Stimulated activated CD4-positive, alpha-beta T cell treated with anti-CD3 and anti-CD28 coated beads, Interleukin-12 subunit alpha, Interleukin-12 subunit beta, amount 100 ng/mL, for 4 hours (primary cell): Measurements from ENCODE around the gene TMEM9.
"Not testable (repeated sequence)": the region's sequence is repeated elsewhere in the genome, so short reads cannot be mapped to it uniquely, and the experiment has no call there.

Experiments
- DNase-seq: peaks from one replicate; pipeline ENCODE4 v3.0.0-alpha.2; 2020

TMEM9 gene

DNA sequence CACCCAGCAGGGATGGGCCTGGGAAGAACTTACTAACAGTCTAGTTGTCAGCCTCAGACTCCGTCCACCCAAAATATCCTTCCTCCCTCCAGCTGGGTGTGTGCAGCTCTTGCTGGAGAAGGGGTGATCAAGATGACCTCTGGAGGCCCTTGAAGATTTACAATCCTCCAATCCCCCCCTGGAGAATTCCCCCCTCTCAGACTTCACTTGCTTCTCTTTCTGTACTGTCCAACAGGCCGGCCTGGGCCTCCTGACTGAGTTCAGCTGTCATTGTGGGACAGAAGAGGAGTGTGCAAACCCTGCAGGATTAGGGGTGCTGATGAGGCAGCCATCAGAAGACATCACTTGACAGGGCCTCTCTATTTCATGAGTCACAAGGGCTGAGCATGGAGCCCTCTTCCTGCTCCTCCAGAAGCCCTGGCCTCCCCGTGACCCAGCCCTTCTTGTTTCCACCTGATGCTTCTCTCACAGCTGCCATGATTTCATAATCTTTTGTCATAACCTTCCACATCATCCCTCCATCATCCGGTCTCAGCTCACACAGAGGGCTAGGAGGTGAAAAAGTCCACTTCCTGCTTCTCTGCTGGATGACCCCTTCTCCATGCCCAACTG, 18.8 kb upstream of the TMEM9 start:
- no peak for DNase-seq

DNA sequence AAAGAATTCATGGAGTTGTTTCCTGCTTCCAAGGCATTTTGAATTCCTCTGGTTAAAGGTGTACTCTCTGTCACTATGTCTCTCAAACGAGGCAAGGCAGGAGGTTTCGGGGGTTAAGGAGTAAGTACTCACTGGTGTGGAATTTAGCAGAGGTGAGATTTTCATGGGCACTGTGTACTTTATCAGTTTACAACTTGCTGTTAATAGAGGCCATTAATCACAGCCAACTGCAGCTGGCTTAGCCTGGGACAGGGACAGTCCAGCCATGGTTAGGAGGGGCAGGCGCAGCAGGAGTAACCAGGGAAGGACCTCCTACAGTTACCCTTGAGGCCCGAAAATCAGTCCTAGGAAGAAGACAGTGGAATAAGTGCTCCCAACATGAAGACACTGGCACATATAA, 18.1 kb upstream of the TMEM9 start:
- DNase-seq = no peak

DNA sequence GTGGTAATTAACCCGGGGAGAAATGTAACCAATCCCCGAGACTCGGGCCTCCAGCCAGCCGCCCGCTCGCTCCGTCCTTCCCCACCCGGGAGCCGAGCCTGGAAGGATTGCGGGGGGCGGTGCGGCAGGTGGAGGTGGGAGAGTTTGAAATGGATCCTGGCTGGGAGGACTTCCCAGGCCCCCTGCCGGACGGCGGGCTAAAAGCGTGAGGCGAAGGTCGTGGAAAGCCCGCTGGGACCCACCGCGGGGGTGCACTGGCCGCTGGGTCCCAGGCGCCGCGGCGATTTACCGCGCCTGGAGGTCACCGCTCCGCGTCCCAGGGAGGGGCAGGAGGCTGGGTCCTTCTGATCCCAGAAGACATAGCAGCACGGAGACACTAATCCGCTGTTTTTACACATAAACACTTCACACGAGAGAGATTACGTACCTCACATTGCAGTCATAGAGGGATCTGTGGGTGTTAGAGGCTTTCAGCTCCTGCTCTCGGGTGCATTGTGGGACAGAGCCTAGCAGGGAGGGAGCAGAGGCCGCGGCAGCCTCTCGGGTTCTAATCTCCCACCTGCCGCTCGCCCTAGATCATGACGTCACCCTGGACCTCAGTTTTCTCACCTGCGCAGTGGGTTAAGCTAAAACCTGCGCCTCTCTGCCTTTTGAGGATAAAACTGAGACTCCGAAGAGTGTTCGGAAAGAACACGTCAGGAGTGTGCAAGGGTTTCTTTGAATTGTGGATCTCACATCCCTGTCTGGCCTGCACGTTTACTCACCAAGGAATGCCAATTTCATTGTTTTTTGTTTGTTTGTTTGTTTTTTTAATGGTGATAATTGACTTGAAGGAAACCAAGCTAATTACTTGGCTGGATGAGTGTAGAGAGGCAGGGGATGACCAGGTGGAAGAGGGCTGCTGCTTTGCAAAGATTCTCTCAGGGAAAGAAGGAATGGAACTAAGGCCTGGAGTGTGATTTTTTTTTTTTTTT, 17.1 kb upstream of the TMEM9 start:
- DNase-seq = peak; percentile 50

DNA sequence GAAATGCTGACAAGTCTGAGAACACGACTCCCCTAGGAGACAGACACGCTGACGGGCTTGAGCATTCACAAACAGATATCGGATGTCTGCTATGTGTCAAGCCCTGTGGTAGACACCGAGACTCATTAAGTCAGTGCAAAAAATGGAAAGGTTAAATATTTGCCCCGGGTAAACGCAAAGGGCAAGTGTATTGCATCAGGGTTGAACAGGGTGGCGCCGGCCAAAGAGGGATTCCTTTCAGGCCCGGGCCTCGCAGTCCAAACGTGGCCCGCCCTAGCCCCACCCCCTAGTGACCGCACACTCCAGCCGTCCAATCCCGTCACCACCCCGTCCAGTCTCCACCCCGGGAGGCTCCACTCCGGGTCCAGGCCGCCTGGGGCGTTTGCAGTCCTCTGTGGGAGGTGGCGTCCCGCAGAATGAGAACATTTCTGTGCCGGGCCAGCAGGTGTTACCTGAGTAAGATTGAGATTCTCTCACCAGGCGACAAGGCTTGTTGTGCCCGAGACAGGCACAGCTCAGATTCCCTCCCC, 16.3 kb upstream of the TMEM9 start:
- DNase-seq = peak; percentile 61

DNA sequence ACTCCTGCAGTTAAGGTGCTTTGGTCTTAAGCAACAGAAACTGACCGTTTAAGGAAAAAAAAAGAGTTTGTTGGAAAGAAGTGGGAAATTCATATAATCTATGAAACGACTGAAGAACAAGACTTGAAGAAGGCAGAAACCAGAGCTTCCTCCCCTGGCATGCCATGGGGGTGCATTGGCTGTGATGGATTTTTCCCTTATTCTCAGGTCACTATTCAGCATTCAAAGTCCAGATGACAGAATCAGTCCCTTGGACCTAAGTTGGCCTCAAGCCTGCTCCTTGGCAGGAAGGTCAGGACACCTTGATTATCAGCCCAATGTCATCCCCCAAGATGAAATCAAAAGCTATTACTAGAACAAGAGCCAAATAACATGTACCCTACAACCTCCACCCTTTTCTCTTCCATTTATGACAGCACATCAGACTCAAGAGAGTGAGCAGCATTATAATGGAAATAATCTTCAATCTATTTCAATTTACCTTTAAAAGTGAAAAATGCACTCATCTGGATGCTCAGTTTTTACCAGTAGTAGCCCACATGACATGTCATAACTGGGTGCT, 15.8 kb upstream of the TMEM9 start:
- no peak for DNase-seq

DNA sequence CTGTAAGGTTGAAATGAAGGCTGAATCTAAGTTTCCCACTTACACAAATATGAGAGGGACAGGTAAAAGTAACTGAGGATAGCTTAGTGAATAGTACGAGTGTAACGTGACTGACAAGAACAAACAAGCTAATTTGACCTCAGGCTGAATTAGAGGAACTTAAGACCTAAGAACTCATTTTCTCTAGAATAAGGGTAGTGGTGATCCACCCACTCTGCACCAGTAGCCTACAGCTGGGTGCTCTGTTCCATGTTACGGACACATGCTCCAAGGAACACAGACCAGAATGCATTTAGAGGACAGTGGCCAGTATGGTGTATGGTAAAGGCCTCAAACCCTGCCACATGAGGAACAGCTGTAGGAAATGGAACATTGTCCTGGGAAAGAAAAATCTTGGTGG, 14.9 kb upstream of the TMEM9 start:
- no peak for DNase-seq

DNA sequence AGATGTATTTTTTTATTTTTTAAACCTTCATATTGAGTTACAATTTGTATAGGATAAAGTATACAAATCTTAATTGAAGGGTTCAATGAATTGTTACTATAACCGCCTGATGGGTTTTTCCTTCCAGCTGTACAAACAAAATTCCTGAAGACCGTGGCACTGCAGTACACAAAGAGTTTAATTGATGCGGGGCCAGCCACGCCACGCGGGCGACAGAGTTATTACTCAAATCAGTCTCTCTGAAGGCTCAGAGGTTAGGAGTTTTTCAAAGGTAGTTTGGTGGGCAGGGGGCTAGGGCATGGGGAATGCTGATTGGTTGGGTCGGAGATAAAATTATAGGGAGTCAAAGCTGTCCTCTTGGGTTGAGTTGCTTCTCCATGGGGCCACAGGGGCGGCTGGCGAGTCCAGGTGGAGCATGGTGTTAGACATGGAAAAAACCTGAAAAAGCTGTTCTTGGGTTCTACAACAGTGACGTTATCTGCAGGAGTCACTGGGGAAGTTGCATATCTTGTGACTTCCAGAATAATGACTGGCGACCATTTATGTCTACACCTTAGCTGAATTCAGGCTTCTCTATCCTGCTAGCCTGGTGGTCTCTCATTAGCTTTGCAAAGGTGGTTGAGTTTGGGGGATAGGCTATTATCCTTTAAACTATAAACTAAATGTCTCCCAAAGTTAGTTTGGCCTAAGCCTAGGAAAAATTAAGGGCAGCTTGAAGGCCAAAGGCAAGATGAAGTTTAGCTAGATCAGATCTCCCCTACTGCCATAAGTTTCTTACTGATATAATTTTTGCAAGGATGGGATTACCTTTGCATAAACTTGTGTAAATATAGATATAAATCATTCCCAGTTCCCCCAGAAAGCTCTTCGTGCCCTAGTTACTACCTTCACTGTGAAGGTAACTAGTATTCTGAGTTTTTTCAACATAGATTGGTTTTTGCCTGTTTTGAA, 13.0 kb upstream of the TMEM9 start:
- no peak for DNase-seq

DNA sequence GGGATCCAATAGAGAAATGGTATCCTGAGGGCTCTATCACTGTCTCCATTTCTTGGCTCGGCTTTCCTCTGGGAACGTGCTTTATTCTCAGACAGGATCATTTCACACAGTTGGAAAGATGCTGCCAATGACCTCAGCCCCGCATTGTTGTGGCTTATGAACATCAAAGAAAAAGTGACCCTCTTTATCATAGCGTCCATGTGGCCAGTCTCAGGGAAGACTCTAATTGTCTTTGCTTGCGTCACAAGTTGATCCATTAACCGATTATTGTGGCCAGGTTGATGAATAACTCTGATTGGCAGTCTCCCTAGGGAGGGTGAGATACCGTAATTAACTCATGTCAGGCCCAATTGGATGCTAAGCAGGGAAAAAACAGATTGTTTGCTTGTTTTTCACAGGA, 10.4 kb upstream of the TMEM9 start:
- no peak for DNase-seq

DNA sequence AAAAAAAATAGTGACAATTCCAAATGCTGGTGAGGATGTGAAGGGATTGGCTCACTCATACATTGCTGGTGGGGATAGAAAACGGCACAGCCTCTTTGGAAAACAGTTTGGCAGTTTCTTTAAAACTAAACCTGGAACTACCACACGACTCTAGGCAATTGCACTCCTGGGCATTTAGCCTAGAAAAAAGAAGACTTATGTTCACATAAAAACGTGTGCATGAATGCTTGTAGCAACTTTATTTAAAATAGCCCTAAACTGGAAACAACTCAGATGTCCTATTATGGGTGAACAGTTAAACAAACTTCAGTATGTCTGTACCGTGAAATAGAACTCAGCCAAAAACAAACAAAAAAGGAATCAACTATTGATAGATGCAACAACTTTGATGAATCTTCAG, 9.4 kb upstream of the TMEM9 start:
- DNase-seq = no peak

DNA sequence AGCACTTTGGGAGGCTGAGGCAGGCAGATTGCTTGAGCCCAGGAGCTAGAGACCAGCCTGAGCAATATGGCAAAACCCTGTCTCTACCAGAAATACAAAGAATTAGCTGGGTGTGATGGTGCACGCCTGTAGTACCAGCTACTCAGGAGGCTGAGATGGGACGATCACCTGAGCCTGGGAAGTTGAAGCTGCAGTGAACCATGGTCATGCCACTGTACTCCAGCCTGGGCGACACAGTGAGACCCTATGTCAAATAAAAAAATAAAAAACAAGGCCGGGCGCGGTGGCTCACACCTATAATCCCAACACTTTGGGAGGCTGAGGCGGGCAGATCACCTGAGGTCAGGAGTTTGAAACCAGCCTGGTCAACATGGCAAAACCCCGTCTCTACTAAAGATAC, 8.8 kb upstream of the TMEM9 start:
- not testable (repeated sequence) for DNase-seq

DNA sequence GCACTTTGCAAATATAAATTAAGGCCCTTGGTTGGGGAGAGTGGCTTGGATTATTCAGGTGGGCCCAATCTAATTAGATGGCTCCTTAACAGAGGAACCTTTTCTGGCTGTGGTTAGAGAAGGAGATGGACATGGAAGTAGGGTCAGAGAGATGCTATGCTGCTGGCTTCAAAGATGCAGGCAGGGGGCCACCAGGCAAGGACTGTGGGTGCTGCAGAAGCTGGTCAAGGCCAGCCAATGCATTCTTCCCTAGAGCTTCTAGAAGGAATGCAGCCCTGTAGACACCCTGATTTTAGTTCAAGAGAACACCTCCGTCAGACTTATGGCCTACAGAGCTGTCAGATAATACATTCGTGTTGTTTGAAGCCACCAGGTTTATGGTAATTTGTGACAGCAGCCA, 3.7 kb upstream of the TMEM9 start:
- no peak for DNase-seq

DNA sequence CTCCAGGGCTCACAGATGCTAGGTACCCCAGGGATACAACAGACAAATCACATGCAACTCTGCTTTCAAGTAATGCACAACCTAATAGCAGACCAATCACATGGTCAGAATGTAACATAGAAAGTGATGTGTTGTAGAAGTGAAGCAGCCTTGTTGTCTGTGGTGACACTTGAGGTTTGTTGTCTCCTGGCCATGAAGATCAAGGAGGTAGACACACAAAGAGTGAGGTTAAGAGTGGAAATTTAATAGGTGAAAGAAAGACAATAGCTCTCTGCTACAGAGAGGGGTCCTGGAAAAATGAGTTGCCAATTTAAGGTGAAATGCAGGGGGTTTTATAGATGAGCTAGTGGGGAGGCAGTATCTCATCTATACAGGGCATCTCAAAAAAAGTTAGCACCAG, 2.5 kb upstream of the TMEM9 start:
- no peak for DNase-seq

DNA sequence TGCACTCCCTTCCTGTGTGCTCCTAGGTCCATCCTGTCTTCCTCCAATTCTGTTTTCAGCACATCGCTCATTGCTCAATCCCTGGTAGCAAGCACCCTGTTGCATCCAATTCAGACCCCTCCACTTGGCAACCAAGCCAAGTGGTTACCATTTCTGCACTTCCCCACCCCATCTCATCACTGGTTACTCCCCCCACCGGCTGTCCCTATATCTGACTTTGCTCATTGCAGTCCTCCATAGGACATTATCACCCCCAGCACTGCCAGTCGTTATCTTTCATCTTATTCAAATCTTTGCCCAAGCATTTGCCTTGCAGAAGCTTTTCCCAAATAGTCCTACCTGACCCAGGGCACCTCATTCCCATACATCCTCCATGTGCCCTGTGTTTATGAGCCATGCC, 2.1 kb upstream of the TMEM9 start:
- DNase-seq = no peak

DNA sequence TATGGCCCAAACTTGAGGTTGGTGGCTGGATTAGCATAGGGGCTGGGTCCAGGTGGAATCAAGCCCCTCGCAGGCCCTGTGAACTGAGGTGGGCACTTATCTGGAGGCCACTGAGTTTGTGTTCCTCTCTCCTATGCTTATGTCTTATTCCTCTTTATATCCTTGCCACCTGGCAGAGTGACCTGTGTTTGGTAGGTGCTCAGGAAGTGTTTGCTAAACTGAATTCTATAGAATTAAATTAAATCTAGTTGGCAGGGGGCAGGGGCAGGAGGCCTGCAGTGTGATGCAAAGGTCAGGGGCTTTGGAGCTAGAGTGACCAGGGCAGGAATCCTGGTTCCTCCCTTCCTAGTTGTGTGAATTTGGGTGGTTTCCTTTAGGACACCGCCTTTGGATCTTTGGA, 1.1 kb upstream of the TMEM9 start:
- DNase-seq = no peak

DNA sequence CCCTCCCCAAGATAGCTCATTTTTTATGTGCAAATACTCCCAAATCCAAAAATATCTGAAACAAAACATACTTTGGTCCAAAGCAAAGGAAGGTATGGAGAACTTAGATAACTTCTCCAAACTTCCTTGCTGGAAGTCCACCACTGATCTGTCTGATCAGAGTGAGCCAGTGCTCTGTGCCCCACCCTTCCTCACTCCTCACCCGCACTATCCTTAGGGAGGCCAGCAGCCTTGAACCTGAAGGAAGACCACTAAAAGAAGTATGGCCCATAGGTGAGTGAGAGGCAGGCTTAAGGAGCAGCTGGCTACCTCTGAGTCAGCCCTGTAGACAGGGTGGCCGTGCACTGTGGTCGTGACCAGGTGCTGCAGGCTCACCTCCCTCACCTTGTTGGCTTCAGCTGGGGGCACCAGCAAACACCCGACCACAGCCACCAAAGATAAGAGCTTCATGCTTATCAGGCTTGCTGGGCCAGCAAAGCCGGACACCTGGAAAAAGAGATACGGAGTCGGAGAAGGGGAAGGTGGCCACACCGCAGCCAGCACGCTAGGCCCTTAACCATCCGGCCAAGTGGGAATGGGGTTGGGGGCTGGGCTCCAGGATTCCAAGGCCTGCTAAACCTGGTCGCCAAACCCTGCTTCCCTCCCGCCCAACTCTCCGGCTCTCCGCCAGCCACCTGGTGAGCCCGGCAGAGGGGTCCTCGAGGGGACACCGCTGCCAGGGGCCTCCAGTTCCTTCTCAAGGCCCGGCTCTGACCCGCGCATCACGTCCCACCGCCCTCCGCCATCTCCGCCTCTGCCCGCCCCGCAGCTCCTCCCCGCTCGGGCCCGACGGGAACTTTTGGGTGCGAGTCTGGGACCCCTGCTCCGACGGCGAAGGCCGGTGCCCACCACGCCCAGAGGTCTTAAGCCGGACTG, 543 bp downstream of the TMEM9 start:
- no peak for DNase-seq

DNA sequence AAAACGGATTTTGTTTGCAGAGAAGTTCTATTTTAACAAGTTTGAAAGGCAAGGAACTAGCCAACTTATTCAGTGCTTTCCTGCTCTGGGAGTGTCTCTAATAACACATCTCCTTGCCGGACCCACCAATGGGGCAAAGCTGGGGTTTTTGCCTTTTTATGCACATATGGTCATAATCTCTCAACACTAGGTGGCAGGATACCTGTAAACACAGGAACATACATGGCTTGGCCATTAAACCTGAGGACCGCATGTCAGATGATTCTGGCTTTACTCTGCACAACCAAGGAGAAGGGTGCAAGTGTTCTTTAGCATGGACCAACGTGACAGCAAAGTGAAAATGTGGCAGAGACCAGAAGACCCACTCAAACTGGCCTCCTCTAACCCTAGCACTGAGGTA, 4.9 kb downstream of the TMEM9 start:
- no peak for DNase-seq

DNA sequence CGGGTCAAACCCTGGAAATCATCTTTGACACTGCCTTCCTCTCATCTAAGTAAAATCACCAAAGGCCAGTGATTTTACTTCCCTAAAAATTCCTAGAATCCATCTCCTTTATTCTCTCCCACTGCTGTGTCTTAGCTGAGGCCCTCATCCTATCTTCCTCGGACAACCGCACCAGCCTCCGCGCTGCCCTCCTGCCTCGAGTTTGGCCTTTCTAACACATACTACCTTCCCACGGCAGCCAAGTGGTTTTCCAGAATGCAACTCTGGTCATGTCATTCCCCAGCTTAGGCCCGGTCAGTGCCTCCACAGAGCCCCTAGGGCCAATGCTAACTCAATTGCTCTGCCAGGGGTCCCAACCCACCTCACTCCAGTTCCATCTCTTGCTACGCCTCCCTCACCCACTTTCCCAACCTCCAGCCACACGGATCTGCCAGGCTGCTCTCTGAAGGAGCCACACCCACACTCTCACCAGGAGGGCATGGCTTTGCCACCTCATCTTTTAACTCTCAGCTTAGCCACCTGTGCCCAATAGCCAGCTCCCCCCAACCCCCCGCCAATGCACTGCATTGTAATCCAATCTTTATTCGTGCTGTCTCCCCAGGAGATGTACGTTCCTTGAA, 6.8 kb downstream of the TMEM9 start:
- no peak for DNase-seq

DNA sequence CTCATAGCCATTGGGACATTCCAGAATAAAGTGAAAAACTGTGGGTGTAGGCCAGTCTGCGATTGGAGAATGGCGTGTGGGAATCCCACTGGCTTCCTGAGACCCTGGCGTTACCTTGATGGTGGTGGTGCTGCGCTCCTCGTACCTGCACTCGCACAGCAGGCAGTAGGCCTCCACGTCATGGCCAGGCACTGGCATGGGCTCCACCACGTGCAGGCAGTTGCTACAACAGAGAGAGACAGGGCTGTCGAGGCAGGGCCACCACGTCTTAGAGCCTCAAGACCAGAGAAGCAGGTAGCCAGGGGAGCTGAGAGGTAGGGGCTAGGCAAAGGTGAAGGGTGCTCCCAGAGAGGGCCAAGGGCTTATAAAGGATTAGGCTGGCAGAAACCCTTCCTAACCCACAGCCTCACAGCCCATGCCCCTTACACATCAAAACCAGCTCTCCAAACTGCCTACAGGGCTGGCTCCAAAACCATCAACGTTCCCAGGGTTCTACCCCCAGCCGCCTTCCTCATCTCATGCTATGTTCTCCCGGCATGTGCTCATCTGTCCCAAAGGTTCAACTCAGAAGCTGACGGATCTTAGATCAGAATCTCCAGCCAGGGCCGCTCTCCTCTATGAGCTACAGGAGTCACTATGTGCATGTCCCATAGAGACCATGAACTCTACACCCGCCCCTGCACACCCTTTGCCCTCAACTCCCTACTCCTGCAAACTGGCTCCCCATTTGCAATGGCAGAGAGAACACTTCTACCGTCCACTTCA, 7.5 kb downstream of the TMEM9 start:
- DNase-seq = no peak

DNA sequence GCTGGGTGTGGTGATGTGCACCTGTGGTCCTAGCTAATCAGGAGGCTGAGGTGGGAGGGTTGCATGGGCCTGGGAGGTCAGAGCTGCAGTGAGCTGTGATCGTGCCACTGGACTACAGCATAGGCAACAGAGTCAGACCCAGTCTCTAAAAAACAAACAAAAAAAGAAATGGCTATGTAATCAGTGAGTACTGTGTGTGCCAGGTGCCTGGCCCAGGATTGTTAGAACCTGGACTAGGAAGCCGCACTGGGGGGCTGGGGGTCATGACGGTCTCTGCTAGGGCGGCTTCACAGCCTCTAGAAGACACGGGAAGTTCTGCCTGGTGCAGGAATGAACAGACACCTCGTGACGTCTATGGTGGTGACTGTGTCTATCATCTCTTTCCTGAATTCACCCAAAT, 8.5 kb downstream of the TMEM9 start:
- no peak for DNase-seq

DNA sequence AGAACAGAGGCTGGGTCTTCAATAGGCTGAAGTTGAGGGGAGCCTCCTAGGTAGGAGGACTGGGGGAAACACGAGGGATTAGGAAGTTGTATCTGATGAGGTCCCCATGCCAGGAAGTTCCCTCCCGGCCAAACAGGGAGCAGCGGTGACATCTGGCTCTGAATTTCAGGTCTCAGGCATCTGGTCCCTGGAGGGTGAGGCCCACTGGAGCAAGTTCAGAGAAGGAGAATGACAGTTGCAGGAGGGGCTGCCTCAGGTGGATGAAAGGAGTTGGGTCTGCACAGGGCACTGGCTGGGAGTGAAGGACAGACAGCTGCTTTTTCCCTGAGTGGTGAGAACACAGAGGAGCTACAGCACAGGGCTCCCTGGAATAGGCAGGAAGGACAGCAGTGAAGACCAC, 9.1 kb downstream of the TMEM9 start:
- DNase-seq = no peak
